Measurements from ENCODE around the gene MACROD2. TPM values are rescaled to one million over a fixed set of nuclear protein-coding genes. Genes with fewer than 3 reads are reported as not detected.

The MACROD2 gene
- total and polyA plus RNA-seq, 2 of the 4 experiments (the other 2 are of a cell fraction) = not detected

DNA sequence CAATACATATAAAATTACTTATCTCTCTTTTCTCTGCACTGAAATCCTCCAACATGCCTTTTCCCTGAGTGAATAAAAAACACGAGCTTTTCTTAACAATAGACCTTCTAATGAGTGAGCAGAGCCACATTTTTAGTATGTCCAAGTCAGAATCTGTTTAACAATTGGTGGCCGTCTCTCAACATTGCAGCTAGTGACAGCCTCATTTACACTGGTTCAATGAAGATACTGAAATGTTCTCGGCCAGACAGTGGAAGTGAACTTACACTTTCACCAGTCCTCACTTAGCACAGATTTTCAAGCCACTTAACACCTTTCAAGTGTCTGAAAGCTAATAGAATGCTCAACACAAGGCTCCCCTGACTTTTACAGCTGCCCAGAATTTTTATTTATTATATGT is 1810.8 kb downstream of the MACROD2 start:
- no peaks in the 10 kb centered on the region for H3K36me3 ChIP-seq (ENCODE audit: control insufficient read depth, insufficient read depth, low read length)
- no peak overlapping the region for H4K8ac ChIP-seq (ENCODE audit: low read depth in 2 of 2, low read length in 2 of 2)
- H2BK15ac ChIP-seq (ENCODE audit: low read depth, low read length) = no peak overlapping the region
- WGBS, 2 experiments (ENCODE audit: extremely low coverage in 2 of 2, insufficient read length in 1 of 2) = 56% methylated on average over 2 of the region's 3 CpGs; no CpG with 5 or more reads in 1 of the 2 experiments
- no peak overlapping the region for H4K5ac ChIP-seq (ENCODE audit: low read depth, low read length)
- no peak overlapping the region for H3K14ac ChIP-seq (replicated peaks; ENCODE audit: low read depth, low read length)
- no peak overlapping the region for H3K4ac ChIP-seq (ENCODE audit: low read depth, low read length)
- intact Hi-C loops (cut with micrococcal nuclease) (no loop called here), in situ Hi-C loops (cut with MboI; ENCODE audit: low sequenced_read_pairs) (no loop called here), dilution Hi-C loops (cut with HindIII; ENCODE audit: low sequenced_read_pairs, unreplicated experiment) (no loop called here)
- no peak overlapping the region for H4K91ac ChIP-seq (ENCODE audit: insufficient read depth, low read depth, low read length)
- ATAC-seq (ENCODE audit: low read depth) (no peak), DNase-seq (no peak)
- H3K9me1 ChIP-seq (ENCODE audit: insufficient read depth, low read length) = no peaks in the 10 kb centered on the region
- no peak overlapping the region for H3K56ac ChIP-seq (ENCODE audit: extremely low read depth, insufficient read depth, low read length)
- ChIA-PET POLR2A (ENCODE audit: unreplicated experiment) (no interaction called here), CTCF (no interaction called here)
- no TSS peak for BruUV-seq (replicated peaks)
- H3K9me3 ChIP-seq (ENCODE audit: control insufficient read depth, insufficient read depth, low read length) = 0 out of 2 replicates have a peak, but pooled peaks cover 3% of the 10 kb centered on the region
- H3K4me3 ChIP-seq (ENCODE audit: insufficient read depth, low read depth, low read length) = no peak overlapping the region
- H2AK5ac ChIP-seq (ENCODE audit: low read depth, low read length) = no peak overlapping the region
- no peaks in the 10 kb centered on the region for H3K79me1 ChIP-seq (ENCODE audit: low read depth in 1 of 2, low read length in 2 of 2)
- H3K23ac ChIP-seq (ENCODE audit: low read depth, low read length) = no peak overlapping the region
- H3K4me1 ChIP-seq (ENCODE audit: control insufficient read depth, insufficient read depth, low read length) = no peaks in the 10 kb centered on the region
- TF ChIP-seq, protein P1, sequence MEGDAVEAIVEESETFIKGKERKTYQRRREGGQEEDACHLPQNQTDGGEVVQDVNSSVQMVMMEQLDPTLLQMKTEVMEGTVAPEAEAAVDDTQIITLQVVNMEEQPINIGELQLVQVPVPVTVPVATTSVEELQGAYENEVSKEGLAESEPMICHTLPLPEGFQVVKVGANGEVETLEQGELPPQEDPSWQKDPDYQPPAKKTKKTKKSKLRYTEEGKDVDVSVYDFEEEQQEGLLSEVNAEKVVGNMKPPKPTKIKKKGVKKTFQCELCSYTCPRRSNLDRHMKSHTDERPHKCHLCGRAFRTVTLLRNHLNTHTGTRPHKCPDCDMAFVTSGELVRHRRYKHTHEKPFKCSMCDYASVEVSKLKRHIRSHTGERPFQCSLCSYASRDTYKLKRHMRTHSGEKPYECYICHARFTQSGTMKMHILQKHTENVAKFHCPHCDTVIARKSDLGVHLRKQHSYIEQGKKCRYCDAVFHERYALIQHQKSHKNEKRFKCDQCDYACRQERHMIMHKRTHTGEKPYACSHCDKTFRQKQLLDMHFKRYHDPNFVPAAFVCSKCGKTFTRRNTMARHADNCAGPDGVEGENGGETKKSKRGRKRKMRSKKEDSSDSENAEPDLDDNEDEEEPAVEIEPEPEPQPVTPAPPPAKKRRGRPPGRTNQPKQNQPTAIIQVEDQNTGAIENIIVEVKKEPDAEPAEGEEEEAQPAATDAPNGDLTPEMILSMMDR (conservative IDR thresholded peaks at IDR 0.05; ENCODE audit: low read depth, low read length) = no peak
- TF ChIP-seq SMC3 (IDR thresholded peaks at IDR 0.05; ENCODE audit: low read depth, low read length) (no peak), RAD21 (IDR thresholded peaks at IDR 0.05; ENCODE audit: low read length) (no peak), RFX5 (IDR thresholded peaks at IDR 0.05; ENCODE audit: low read depth, low read length) (no peak)
- TF ChIP-seq, protein P2, sequence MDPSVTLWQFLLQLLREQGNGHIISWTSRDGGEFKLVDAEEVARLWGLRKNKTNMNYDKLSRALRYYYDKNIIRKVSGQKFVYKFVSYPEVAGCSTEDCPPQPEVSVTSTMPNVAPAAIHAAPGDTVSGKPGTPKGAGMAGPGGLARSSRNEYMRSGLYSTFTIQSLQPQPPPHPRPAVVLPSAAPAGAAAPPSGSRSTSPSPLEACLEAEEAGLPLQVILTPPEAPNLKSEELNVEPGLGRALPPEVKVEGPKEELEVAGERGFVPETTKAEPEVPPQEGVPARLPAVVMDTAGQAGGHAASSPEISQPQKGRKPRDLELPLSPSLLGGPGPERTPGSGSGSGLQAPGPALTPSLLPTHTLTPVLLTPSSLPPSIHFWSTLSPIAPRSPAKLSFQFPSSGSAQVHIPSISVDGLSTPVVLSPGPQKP (IDR thresholded peaks at IDR 0.05; ENCODE audit: borderline replicate concordance, low read depth, low read length) = no peak
- TF ChIP-seq, protein P3, sequence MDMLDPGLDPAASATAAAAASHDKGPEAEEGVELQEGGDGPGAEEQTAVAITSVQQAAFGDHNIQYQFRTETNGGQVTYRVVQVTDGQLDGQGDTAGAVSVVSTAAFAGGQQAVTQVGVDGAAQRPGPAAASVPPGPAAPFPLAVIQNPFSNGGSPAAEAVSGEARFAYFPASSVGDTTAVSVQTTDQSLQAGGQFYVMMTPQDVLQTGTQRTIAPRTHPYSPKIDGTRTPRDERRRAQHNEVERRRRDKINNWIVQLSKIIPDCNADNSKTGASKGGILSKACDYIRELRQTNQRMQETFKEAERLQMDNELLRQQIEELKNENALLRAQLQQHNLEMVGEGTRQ (IDR thresholded peaks at IDR 0.05; ENCODE audit: low read depth, low read length) = no peak
- H4K20me1 ChIP-seq (ENCODE audit: insufficient read depth, low read length) = no peaks in the 10 kb centered on the region
- no peak overlapping the region for H2BK120ac ChIP-seq (ENCODE audit: low read depth, low read length)
- H2BK5ac ChIP-seq (ENCODE audit: low read depth, low read length, poor library complexity, severe bottlenecking) = no peak overlapping the region
- H3K18ac ChIP-seq (ENCODE audit: low read depth, low read length) = no peak overlapping the region
- H3K27me3 ChIP-seq (ENCODE audit: control insufficient read depth, insufficient read depth, low read length) = no peaks in the 10 kb centered on the region
- H3K4me2 ChIP-seq (ENCODE audit: low read depth, low read length) = no peak overlapping the region
- H2AFZ ChIP-seq (replicated peaks; ENCODE audit: low read length, poor library complexity) = no peak overlapping the region
- no peak overlapping the region for H2AK9ac ChIP-seq (replicated peaks; ENCODE audit: low read depth, low read length, poor library complexity)
- no peak overlapping the region for H2BK20ac ChIP-seq (ENCODE audit: low read depth, low read length)
- no peak overlapping the region for H3K9ac ChIP-seq (ENCODE audit: low read depth, low read length)
- H3K27ac ChIP-seq (ENCODE audit: insufficient read depth, low read length) = no peak overlapping the region

Measured in IMR-90 (cell line).